Left ventricle myocardium superior (tissue), 1 donor: ENCODE results near the gene IRF4. TPM values are rescaled to one million over a fixed set of nuclear protein-coding genes. Genes with fewer than 3 reads are reported as not detected.

Experiments used
- ATAC-seq: fragments of 200-7000 bp; cut with Tn5 transposase; one replicate; pipeline ENCODE4 v1.9.1; 2020; ENCODE audit warnings: mild to moderate bottlenecking, moderate library complexity
- DNase-seq: peaks from one replicate; pipeline ENCODE4 v3.0.0-alpha.2; 2020
- intact Hi-C: fragments of 100-400 bp; cut with micrococcal nuclease; formaldehyde crosslinking; loops from one replicate; pipeline ENCODE4 v1.11.0; 2022
- total RNA-seq: library from RNA; stranded (reverse); fragmentation: NEBNext Ultra II Directional; extraction: Animal tissue kit (Norgen Biotek cat#: 25700); gene quantifications from one replicate; pipeline ENCODE4 v1.2.1, GENCODE V29; 2021
- donor health status: DM: no; HTN: yes; CAD: no; lungs with severe emphysema.

The IRF4 gene
- total RNA-seq, 1 donor from 2014 or later: 0.32 TPM

DNA sequence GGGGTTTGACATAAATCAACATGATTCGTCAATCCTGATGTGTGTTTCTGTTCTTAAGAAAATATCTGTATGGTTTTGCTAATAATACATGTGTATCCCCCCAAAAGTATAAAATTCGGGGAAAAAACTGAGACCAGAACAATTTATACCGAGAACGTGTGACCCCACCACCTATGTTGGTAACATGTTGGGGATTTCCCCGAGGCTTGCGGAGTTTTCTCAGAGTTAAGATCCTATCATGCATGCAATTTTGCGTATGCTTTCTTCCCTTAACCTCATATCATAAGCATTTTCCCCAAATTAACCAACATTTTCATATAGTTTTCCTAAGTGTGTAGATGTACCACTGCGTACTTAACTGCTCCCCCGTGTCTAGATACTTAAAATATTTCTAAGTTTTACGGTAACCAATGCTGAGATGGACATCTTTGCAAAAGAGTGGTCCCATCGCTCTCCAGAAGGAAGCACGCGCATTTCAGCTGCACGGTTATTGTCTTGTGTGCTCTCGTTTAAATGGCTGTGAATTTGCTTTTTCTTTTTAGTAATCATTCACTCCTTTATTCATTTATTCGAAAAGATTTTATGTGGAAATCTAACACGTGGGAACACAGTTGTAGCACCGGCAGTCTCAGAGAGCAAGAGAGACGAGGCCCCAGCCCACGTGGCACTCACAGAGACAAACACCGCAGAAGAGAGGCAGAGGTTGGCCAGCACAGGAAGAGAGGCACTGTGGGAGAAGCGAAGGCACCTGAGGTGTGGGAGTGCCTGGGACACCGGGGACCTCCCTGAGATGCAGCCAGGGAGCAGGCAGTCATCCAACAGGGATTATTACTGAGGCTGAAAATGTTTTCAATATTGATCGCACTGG lies 13.2 kb upstream of the IRF4 start:
- no peak for DNase-seq
- no peak for ATAC-seq
- intact Hi-C loops: no loop called here

DNA sequence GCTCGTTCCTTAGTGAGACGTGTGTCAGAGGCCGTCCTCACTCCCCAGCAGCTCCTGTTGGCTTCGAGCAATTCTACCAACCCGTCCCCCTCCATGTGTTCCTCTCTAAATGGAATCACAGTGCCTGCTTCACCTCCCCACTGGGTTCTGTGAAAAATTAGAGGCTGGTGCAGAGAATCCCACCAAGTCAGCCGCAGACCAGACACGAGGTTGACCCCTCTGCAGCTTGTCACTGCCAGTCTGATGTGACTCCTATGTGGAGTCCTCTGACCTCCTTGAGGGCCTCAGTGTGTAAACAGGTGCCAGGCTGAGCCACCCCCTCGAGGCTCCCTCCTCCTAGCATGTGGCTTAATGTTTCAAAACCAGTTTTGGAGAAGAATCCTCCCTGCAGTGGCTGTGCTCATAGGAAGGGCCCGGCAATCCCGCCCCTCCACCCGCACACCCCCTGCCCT lies 12.6 kb upstream of the IRF4 start:
- intact Hi-C loops: no loop called here
- ATAC-seq (no peak), DNase-seq (no peak)

DNA sequence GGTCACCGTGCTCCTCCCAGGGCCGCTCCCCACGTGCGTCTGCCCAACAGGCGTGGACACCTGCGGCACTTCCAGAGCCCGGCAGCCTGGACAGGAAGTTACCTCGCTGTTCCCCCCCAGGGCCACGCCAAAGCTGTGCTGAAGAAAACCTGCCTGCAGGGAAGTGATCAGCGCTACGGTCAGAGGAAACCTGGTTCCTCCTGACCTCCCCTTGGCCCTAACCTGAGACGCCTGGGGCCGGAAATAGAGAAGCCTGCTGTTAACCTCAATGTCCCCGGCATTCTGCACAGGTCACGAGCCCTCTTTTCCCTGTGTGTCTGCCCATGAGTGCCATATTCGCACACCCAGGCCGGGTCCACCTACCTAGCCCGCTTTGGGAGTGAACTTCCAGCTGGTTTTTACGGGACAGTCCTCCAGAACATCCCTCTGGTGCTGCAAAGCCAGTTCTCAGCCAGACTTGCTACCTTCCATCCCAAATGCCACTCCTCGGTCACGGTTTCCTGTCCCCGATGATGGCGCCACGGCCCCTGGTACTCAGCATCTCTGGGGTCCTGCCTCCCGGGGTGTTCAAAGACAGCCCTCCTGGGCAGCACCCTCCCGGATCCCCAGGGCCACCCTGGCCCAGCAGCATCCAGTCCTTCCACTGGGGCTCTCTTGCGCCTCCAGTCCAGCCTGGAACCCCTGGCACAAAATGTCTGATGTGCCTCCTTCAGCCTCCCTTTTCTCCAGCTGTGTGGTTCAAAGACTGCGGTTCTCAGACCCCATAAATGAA lies 12.0 kb upstream of the IRF4 start:
- ATAC-seq (no peak), DNase-seq (no peak)
- intact Hi-C loops: no loop called here

DNA sequence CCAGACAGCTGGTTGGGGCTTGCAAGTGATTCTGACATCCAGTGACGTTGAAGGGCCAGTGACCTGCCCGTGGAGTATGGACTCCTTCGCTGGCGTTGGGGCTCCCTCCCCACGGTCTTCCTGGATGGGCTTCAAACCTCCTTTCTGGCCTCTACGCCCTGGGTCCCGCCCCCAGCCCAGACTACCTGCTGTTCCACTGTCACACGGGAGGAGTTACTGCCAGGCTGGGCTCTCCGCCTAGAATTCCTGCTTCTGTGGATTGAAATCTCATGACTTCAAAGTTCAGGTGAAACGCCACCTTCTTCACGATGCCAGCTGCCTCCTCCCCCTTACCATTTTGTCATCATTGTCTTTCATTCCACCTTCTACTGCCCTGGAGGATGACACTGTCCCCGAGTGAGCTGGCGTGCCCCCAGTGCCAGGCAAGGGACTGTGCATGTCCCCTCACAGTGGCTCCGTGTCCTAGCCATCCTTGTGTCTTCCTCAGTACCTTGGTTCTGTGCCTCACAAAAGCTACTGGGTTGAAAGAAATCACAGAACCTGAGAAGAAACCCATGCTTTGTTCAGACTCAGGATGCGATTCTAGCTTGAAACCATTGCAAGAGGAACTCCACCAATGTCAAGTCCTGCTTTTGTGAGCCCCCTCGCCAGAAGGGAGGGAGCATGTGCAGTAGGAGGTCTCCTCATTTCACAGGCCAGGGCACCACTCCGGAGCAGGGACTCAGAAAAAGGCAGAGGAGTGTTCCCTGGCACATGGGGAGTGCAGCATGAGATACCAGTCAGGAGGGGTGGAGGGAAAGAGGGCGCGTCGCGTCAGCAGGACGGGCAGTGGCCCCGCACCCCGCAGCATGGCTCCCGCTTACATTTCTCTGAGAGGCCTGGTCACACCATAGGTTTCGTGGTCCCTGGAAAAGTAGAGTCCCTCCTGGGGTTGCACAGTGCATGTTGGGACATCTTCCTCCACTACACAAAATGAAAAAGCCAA lies 11.0 kb upstream of the IRF4 start:
- DNase-seq: no peak
- ATAC-seq: no peak
- intact Hi-C loops: no loop called here

DNA sequence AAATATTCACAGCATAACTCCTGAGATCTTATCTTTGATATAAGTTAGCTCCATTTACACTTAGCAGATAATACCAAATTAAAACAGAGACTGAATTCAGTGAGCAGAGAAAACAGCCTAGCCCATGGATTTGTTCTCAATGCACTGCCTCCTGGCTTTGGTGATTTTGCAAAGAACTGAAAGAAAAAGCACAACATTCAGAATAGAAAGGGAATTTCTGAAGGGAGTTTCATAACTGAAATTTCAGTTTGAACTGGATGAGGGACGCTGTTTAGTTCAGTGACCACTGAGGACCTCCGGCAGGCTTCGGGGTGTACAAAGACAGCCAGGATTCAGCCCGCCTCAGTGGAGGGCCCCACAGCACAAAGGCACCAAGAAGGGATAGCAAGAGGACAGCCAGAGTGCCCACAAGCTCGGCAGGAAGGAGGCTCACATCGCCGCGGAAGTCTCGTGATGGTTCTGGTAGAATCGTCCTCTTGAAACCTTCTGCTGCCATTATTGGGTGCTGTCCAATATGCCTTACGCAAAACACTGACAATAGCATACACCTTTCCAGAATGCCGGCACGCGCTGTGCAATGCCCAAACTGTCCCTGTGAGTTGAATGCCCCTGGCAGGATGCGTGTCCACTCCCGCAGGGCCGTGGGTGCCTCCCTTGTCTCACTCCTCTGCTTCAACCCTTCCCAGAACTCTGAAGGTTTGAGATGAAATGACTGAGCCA lies 9.7 kb upstream of the IRF4 start:
- ATAC-seq (no peak), DNase-seq (no peak)
- intact Hi-C loops: no loop called here

DNA sequence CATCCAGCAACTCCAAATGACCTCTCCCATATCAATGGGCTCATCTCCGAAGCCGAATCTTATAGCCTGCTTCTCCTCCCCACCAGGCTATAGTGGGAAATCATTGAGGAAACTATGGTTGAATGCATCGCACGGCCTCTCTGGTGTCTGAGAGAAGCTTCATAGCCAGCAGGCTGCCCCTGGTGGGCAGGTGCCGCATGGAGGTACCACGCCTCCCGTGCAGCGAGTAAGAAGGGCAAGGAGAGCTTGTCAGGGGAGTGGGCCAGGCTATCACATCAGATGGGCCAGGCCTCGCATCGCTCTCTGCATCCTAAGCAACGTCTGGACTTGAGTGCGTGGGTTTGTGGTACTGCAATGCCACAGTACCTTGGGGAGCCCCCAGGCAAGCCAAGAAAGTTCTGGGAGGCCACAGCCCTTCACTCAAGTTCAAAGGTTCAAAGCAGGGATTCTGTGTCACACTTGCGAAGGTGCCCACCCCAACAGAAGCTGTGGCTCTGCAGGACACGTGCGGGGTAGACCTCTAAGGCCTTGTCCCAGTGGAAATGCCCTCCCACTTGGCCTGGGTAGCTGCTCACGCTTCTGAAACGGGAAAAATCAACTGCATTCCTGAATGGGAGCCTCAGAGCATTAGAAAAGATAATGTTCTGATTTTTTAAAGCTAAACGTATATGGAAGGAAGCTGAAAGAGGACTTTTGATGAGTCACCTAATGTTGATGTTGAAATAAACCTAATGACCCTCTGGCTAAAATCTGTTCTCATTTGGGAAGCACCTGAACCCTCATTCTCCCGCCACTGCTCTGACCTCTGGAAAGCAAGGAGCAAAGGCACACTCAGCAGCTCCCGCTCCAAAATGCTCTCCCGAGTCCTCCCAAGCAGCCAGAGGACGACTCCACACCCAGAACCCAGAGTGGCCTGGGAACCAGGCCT lies 8.4 kb upstream of the IRF4 start:
- intact Hi-C loops: no loop called here
- DNase-seq: no peak

DNA sequence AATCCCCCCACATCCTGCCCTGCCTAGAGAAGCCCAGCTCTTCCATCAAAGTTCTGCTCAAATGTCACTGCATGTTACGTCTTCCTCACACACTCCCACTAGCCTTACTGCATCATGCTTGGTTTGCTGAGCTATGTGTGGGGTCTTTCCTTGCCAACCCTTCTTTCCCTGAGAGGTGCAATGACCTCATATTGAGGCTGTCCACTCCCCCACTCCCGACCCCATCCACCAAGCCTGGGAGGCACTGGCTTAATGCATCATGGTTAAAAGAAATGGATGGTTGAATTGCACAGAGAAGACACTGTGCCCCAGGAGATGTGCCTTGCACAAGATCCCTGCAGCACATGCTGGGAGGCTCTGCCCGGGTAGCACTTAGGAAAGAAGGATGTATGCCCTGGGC lies 7.7 kb upstream of the IRF4 start:
- ATAC-seq (no peak), DNase-seq (no peak)
- intact Hi-C loops: no loop called here

More for the DNA sequence above, 8.4 kb upstream of the IRF4 start:
- ATAC-seq: no peak

DNA sequence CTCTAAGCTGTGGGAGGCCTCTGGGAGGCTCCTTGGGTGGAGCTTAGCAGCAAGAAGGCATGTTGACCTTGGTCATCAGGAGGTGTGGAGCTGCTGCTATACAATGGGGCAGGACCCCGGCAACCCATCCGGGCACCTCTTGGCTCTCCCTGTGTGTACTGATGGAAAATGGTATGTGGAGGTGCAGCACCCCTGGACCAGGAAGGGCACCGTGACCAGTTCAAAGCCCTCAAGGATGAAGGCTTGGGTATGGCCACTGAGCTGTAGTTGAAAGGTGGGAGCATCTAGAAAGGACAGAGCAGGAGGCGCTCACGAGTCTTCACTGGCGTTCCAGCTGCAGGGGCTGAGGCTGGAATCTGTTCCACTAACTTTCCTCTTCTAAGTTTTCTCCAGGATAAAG lies 6.7 kb upstream of the IRF4 start:
- ATAC-seq (no peak), DNase-seq (no peak)
- intact Hi-C loops: no loop called here

DNA sequence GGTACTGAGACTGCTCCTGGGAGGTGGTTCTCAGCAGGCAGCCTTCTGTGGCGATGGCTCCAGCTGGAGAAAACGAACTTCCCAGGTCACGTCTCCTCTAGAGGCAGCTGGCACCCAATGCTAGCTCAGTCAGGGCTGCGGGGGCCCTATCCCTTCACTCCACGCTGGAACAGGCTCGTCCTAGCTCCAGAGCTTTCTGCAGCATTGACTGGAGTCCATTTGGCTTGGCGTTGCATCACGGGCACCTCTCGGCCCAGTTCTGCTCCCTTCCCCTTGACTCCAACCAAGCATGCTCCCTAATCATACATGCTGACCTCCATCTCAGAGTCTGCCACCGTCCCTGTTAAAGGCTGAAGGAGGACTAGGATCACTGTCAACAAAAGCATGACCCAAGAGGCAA lies 5.9 kb upstream of the IRF4 start:
- ATAC-seq: no peak
- no peak for DNase-seq
- intact Hi-C loops: no loop called here

DNA sequence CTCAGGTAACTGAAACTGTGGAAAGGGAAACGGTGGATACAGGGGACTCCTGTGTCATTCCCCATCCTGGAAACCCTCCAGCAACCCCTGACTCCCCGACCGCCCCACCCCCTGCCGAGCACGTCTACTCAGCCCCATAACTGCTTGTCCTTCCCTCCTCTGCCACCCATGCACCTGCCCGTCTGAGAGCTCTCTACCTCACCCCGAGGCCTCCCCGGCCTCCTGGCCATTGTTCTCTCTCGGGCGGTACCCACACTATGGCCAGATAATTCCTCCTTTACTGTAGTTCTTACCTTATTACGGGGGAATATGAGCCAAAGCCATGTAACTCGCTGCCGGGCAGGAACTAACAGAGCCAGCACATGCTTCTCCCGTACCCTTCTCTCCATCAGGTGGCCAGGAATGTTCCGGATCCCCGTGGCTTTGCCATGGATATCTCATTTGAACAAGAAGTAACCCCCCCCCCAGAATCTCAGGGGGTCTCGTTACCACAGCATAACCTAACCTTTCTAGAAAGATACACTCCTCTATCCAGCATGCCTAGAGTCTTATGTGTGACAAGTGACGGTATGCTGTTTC lies 4.8 kb upstream of the IRF4 start:
- DNase-seq (no peak), ATAC-seq (no peak)
- intact Hi-C loops: no loop called here

DNA sequence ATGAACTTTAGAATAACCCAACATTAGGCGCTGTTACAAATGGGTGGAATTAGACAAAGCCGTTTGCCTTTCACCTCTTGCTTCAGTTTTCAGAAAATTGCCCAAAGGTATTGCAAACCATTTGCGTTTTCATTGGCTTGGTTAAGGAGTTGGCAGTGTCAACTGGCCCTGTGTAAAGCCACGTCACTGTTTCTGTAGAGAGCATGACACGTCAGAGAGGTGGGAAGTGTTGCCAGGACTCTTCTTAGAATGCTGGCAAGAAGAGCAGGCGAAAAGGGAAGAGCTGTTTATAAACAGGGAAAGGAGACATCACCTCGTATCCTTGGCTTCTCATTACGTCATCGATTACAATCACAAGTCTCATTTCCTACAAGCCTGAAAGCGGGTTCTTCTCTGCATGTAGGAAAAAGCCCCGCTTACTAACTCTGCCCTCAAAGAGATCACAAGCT lies 4.2 kb upstream of the IRF4 start:
- intact Hi-C loops: no loop called here
- DNase-seq: no peak
- ATAC-seq: no peak

DNA sequence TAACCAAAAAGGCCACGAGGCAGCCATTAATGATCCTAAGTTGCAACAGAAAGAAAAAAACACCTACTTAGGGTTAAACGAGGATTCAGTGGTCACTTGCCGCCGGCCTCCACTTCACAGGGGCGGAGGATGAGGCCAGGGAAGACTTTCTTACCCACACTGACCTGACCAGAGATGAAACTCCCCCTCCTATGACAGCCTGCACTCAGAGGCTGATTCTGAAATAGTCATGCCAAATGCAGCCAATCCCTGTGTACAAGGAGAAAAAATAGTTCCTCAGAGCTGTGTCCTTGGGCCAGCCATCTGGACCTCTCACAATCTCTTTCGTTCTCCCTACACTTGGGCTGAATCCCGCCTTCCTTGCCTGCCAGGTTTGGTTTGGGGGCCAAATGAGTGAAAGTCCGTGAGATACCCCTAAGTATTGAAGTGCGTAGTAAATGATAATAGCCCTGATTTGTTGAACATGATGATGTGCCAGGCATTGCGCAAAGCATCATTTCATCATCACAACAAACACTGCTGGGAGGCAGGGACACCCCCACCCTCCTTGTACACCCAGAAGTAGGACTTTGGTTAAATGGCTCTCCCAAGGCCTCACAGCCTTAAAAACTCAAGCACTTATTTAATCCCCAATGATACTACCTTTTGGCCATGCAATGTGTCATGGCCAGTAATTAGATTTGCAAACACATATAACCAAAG lies 3.2 kb upstream of the IRF4 start:
- ATAC-seq (no peak), DNase-seq (no peak)
- intact Hi-C loops: no loop called here

DNA sequence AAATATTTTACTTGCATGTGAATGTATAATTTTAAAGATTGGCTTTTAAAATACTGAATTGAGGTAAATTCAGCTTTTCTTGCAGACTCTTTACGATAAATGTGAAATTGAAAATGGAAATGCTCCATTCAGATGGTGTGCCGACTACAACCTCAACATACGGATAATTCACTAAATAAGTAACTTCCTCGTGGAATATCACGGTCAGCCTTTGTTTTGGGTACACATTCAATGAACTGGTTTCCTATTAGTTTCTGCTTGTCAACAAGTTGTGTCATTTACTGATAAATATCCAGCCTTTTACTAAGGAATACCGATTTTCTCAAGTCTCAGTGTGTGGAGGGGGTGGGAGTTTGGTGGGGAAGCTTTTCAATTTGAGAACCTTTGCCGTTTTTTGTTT lies 2.4 kb upstream of the IRF4 start:
- DNase-seq: no peak
- intact Hi-C loops: no loop called here
- no peak for ATAC-seq

DNA sequence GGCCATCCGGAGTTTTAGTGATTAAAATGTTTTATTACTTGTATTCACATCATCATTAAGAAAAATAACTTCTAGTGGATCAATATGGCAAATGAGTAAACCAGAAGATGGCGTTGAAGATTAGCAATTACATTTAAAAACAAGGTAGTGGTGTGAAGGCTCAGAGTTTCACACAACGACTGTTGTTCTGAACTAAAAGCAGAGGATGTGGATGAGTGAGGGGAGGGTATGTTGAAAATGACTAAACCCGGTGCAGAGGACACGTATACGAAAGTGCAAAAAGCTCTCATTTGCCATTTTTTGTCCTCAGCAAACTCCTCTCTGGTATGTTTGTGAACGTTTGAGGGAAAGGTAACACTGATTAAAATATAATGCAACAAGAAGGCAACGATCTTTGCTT lies 1.9 kb upstream of the IRF4 start:
- ATAC-seq: no peak
- intact Hi-C loops: no loop called here
- DNase-seq: no peak

DNA sequence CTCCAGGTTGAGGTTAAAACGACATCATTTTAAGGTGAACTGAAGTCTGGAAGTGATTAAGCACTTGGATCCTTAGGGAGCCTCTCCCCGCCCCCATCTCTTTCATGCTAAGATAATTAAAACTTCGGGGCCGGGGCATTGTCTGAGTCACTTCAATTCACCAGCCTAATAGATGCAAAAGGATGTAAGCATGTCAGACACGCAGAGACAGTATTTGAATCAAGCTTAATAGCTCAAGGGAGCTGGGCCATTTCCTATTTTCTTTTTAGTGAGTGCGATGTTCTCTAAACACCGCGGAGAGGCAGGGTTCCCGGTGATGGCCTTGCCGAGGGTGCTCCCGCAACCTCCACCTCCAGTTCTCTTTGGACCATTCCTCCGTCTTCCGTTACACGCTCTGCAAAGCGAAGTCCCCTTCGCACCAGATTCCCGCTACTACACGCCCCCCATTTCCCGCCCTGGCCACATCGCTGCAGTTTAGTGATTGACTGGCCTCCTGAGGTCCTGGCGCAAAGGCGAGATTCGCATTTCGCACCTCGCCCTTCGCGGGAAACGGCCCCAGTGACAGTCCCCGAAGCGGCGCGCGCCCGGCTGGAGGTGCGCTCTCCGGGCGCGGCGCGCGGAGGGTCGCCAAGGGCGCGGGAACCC lies 516 bp upstream of the IRF4 start:
- DNase-seq (no peak), ATAC-seq (no peak)
- intact Hi-C loops: no loop called here
